K562 (cell line): Measurements from ENCODE around the gene STX1A. TPM values are rescaled to one million over a fixed set of nuclear protein-coding genes. Genes with fewer than 3 reads are reported as not detected.

ENCODE experiments used
- ADNP ChIP-seq: fragments of 200-800 bp; sonication (Bioruptor generic); IDR thresholded peaks from 2 replicates; pipeline ENCODE4 v1.6.1; 2016; ENCODE audit warnings: missing genetic modification characterization, missing compliant biosample characterization
- BRF1 ChIP-seq: IDR thresholded peaks from 3 replicates; pipeline ENCODE4 v1.6.1; 2011; ENCODE audit warnings: borderline replicate concordance, mild to moderate bottlenecking; ENCODE audit not compliant: insufficient read length; ENCODE audit errors: extremely low read depth
- CBX1 ChIP-seq: sonication (generic); IDR thresholded peaks from 2 replicates; pipeline ENCODE4 v1.6.1; 2016; ENCODE audit warnings: antibody characterized with exemption, low read depth, mild to moderate bottlenecking
- CBX3 ChIP-seq, 2 experiments: IDR thresholded peaks; 1 replicate in 1 of 2; 2 replicates in 1 of 2; pipeline ENCODE4 v1.6.1; 2012; ENCODE audit warnings: inconsistent platforms in 2 of 2, low read length in 2 of 2, borderline replicate concordance in 1 of 2, control low read depth in 1 of 2
- ETV6 ChIP-seq, 3 experiments: fragments of 150-350 bp in 1 of 3; sonication (generic) in 1 of 3; formaldehyde crosslinking in 1 of 3; IDR thresholded peaks; 2 replicates each; pipeline versions ENCODE4 v1.6.1 to v1.8.0; 2014 to 2022; ENCODE audit warnings: borderline replicate concordance in 2 of 3, low read depth in 2 of 3, antibody characterized with exemption in 1 of 3, low read length in 1 of 3, mild to moderate bottlenecking in 1 of 3, missing genetic modification reagents in 1 of 3
- HLTF ChIP-seq: fragments of 450-650 bp; IDR thresholded peaks from 2 replicates; pipeline ENCODE4 v1.6.1; 2016
- KDM4B ChIP-seq, 2 experiments: fragments of 450-650 bp in 1 of 2; sonication (generic) in 1 of 2; IDR thresholded peaks; 2 replicates each; pipeline ENCODE4 v1.6.1; 2016 to 2017; ENCODE audit warnings: borderline replicate concordance in 2 of 2, antibody characterized with exemption in 1 of 2, low read depth in 1 of 2, mild to moderate bottlenecking in 1 of 2
- NR4A1 ChIP-seq, 2 experiments: fragments of 250-450 bp in 1 of 2; fragments of 450-650 bp in 1 of 2; sonication (Bioruptor Pico) in 1 of 2; IDR thresholded peaks; 2 replicates each; pipeline versions ENCODE4 v1.4.0 to v1.6.1; 2016 to 2020; ENCODE audit warnings: mild to moderate bottlenecking in 2 of 2, missing compliant biosample characterization in 1 of 2, missing genetic modification characterization in 1 of 2, moderate library complexity in 1 of 2
- POLR2A ChIP-seq: fragments of 450-650 bp; conservative IDR thresholded peaks from 2 replicates; pipeline ENCODE4 v1.6.1; 2016
- RBBP5 ChIP-seq: fragments of 200-600 bp; sonication (generic); IDR thresholded peaks from 2 replicates; pipeline ENCODE4 v1.6.1; 2012; ENCODE audit warnings: borderline replicate concordance, mild to moderate bottlenecking, low read length, control low read depth, inconsistent platforms; ENCODE audit not compliant: insufficient read depth, poor library complexity, severe bottlenecking
- RFX1 ChIP-seq: fragments of 450-650 bp; IDR thresholded peaks from 2 replicates; pipeline ENCODE4 v1.6.1; 2016; ENCODE audit warnings: mild to moderate bottlenecking, moderate library complexity
- SMC3 ChIP-seq: conservative IDR thresholded peaks from 2 replicates; pipeline ENCODE4 v1.6.1; 2011; ENCODE audit warnings: low read depth, low read length, improper control_type of control experiment; ENCODE audit not compliant: insufficient read depth
- TCFL5 ChIP-seq: fragments of 250-450 bp; sonication (Bioruptor Pico); conservative IDR thresholded peaks from 2 replicates; pipeline ENCODE4 v1.6.1; 2021; ENCODE audit warnings: mild to moderate bottlenecking, moderate library complexity, matching md5 sums
- U2AF1 ChIP-seq: fragments of 200-400 bp; formaldehyde crosslinking; optimal IDR thresholded peaks from 2 replicates; pipeline ENCODE3; 2017; ENCODE audit warnings: mild to moderate bottlenecking, low read depth, low read length, moderate library complexity
- ZNF134 ChIP-seq: fragments of 250-450 bp; sonication (Bioruptor Pico); conservative IDR thresholded peaks from 2 replicates; pipeline ENCODE4 v1.4.0; 2020
- ZNF197 ChIP-seq: fragments of 200-800 bp; sonication (Bioruptor generic); IDR thresholded peaks from 2 replicates; pipeline ENCODE4 v1.6.1; 2016; ENCODE audit warnings: low read depth, missing genetic modification characterization, missing compliant biosample characterization
- ZNF274 ChIP-seq: IDR thresholded peaks from 2 replicates; pipeline ENCODE4 v1.6.1; 2011; ENCODE audit warnings: low read depth, mild to moderate bottlenecking, low read length, moderate library complexity, borderline replicate concordance
- ZNF3 ChIP-seq: fragments of 250-450 bp; sonication (Bioruptor Pico); IDR thresholded peaks from 2 replicates; pipeline ENCODE4 v1.5.0; 2021; ENCODE audit warnings: mild to moderate bottlenecking, moderate library complexity
- ZNF584 ChIP-seq: fragments of 200-800 bp; sonication (Bioruptor generic); IDR thresholded peaks from 2 replicates; pipeline ENCODE4 v1.6.1; 2016; ENCODE audit warnings: low read depth, mild to moderate bottlenecking, missing genetic modification characterization, missing compliant biosample characterization
- polyA plus RNA-seq, 8 experiments: library from polyadenylated mRNA; depleted of rRNA in 4 of 8; stranded (reverse) in 5 of 8; unstranded in 3 of 8; fragments of >200 nt; fragmentation: Nextera tagmentation in 2 of 8; fragmentation: Illumina TruSeq in 1 of 8; extraction: Ambion mirVana in 2 of 8; extraction: Trizol in 1 of 8; gene quantifications; 2 replicates each; pipeline versions ENCODE4 v1.2.1 to v1.2.3, GENCODE V29; 2011 to 2014; ENCODE audit warnings: inconsistent platforms in 1 of 8, missing spikeins in 1 of 8
- total RNA-seq, 7 experiments: library from RNA; depleted of rRNA in 6 of 7; stranded (reverse); fragments of >200 nt in 6 of 7; fragmentation: Illumina TruSeq in 2 of 7; extraction: Trizol in 2 of 7; gene quantifications; 2 replicates each; pipeline versions ENCODE4 v1.2.1 to v1.2.3, GENCODE V29; 2011 to 2021; ENCODE audit warnings: low replicate concordance in 1 of 7
- TF ChIP-seq, protein P1 (sequence below): sonication (generic); formaldehyde crosslinking; IDR thresholded peaks from 2 replicates; pipeline ENCODE4 v1.8.0; 2022; ENCODE audit warnings: missing genetic modification reagents, mild to moderate bottlenecking, moderate library complexity, borderline replicate concordance
- TF ChIP-seq, protein P2 (sequence below): sonication (generic); formaldehyde crosslinking; IDR thresholded peaks from 2 replicates; pipeline ENCODE4 v1.5.0; 2020; ENCODE audit warnings: missing genetic modification reagents
- TF ChIP-seq, protein P3 (sequence below): sonication (generic); formaldehyde crosslinking; IDR thresholded peaks from 2 replicates; pipeline ENCODE4 v1.8.1; 2023; ENCODE audit warnings: mild to moderate bottlenecking, missing genetic modification reagents

STX1A gene
- total and polyA plus RNA-seq, 9 of the 15 experiments (the other 6 are each of a cell fraction or from before 2014, with no cell fraction given) = 0.04 to 15.1 (median 6.3) TPM

DNA sequence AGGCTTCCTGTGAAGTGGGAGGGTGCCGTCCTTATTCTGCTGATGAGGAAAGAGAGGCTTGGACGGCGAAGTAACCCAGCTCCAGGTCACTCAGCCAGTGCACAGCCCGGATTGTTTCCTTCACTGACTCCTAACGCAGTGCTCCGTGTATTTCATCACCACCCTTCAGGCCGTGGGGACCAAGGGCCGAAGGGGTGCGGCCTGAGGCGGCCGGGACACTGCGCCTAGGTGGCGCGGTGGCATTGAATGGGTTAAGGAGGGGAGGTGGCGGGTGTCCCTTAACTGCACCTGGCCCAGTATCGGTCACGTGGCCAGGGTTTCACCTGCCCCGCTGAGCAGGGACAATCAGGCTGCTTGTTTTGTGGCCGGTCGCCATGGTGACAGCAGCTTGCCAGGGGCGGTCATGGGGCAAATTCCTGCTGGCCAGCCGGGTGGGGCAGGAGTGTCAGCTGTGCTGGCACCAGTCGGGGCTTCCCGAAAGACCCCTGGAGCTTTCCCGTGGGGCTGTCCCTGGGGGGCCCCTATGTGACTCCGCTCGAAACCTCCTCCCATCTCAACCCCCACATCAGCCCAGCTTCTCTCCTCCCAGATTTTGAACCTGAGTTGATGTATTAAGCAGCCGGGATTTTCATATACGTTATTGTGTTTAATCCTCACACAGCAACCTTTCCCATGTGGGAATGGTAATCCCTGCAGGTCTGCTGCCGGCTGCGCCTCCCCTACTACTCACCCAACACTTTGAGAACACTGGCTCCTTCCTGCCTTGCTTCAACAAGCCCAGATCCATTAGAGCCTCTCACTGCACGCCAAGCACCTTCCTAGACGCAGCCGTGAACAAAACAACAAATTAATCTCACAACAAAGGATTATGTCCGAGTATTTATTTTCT lies 23.5 kb upstream of the STX1A start (continued):
- TF ChIP-seq, protein P1, sequence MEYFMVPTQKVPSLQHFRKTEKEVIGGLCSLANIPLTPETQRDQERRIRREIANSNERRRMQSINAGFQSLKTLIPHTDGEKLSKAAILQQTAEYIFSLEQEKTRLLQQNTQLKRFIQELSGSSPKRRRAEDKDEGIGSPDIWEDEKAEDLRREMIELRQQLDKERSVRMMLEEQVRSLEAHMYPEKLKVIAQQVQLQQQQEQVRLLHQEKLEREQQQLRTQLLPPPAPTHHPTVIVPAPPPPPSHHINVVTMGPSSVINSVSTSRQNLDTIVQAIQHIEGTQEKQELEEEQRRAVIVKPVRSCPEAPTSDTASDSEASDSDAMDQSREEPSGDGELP (CRISPR knock-in tag) = peak; percentile 24; the same call in 1 of the 2 replicates
- TF ChIP-seq SMC3 = no peak
- no peak for TF ChIP-seq ZNF584
- no peak for TF ChIP-seq CBX1
- TF ChIP-seq, protein P2, sequence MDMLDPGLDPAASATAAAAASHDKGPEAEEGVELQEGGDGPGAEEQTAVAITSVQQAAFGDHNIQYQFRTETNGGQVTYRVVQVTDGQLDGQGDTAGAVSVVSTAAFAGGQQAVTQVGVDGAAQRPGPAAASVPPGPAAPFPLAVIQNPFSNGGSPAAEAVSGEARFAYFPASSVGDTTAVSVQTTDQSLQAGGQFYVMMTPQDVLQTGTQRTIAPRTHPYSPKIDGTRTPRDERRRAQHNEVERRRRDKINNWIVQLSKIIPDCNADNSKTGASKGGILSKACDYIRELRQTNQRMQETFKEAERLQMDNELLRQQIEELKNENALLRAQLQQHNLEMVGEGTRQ (CRISPR knock-in tag) = 0 out of 2 replicates have a peak, but pooled peaks have one; percentile 32
- no peak for TF ChIP-seq POLR2A
- TF ChIP-seq U2AF1 = no peak
- TF ChIP-seq, protein P3, sequence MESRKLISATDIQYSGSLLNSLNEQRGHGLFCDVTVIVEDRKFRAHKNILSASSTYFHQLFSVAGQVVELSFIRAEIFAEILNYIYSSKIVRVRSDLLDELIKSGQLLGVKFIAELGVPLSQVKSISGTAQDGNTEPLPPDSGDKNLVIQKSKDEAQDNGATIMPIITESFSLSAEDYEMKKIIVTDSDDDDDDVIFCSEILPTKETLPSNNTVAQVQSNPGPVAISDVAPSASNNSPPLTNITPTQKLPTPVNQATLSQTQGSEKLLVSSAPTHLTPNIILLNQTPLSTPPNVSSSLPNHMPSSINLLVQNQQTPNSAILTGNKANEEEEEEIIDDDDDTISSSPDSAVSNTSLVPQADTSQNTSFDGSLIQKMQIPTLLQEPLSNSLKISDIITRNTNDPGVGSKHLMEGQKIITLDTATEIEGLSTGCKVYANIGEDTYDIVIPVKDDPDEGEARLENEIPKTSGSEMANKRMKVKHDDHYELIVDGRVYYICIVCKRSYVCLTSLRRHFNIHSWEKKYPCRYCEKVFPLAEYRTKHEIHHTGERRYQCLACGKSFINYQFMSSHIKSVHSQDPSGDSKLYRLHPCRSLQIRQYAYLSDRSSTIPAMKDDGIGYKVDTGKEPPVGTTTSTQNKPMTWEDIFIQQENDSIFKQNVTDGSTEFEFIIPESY (CRISPR knock-in tag) = peak; percentile 64
- no peak for TF ChIP-seq CBX3 (IDR thresholded peaks at IDR 0.05; ENCODE audit: borderline replicate concordance in 1 of 2, low read length in 2 of 2)
- TF ChIP-seq KDM4B (IDR thresholded peaks at IDR 0.05; ENCODE audit: borderline replicate concordance in 2 of 2, low read depth in 1 of 2) = no peak
- no peak for TF ChIP-seq ZNF197
- no peak for TF ChIP-seq NR4A1 (CRISPR knock-in tag; IDR thresholded peaks at IDR 0.05)
- no peak for TF ChIP-seq NR4A1 (tag; IDR thresholded peaks at IDR 0.05)
- TF ChIP-seq HLTF = no peak
- TF ChIP-seq RBBP5 = no peak
- TF ChIP-seq BRF1 = no peak
- no peak for TF ChIP-seq ADNP (tag)
- no peak for TF ChIP-seq ZNF3
- no peak for TF ChIP-seq ZNF274
- no peak for TF ChIP-seq ETV6 (IDR thresholded peaks at IDR 0.05; ENCODE audit: borderline replicate concordance in 1 of 2, low read depth in 2 of 2, low read length in 1 of 2)
- no peak for TF ChIP-seq ETV6 (CRISPR knock-in tag; IDR thresholded peaks at IDR 0.05; ENCODE audit: borderline replicate concordance)
- peak; percentile 77 for TF ChIP-seq RFX1
- no peak for TF ChIP-seq TCFL5
- TF ChIP-seq ZNF134 (CRISPR knock-in tag) = no peak
